Activated naive CD4-positive, alpha-beta T cell treated with Interleukin-2 at 50 U/mL for 16 hours (primary cell): ENCODE results near the gene PTPRN2.
"Not testable (repeated sequence)": the region's sequence is repeated elsewhere in the genome, so short reads cannot be mapped to it uniquely, and the experiment has no call there.

Experiments used
- DNase-seq: peaks from one replicate; pipeline ENCODE4 v3.0.0-alpha.2; 2020

PTPRN2 gene

DNA sequence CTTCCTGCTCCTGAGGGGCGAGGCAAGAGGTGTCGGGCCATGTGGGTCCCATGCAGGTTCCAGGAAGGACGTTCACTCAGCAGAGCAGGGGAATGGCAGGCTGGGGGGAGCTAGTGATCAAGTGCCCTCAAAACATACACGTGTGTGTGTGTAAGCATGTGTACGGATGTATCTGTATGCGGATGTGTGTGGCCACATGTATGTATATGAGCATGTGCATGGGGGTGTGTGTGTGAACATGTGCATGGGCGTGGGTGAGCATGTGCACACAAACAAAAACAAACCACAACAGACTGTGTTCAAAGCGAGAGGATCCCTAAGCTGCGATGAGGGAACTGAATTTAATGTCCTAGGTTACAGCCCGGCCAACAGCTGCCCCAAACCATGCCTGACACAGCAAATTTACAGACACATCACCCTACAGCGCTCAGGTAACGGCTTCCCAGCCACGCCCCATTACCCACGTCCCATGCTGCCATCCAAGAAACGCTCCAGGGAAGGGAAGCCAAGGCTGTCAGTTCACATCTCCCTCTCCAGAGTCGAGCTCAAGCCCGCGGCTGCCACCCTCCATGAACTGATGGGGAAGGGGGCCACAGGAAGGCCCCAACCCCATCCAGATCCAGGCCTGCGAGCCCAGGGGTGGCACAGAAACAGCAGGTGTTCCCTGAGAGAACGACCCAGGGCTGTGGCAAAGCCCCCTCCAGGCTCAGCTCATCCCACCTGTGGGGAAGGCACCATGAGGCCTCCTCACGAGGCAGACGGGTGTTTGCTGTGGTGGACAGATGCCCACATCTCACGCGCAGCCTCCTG, 56.6 kb downstream of the PTPRN2 start:
- DNase-seq = no peak

DNA sequence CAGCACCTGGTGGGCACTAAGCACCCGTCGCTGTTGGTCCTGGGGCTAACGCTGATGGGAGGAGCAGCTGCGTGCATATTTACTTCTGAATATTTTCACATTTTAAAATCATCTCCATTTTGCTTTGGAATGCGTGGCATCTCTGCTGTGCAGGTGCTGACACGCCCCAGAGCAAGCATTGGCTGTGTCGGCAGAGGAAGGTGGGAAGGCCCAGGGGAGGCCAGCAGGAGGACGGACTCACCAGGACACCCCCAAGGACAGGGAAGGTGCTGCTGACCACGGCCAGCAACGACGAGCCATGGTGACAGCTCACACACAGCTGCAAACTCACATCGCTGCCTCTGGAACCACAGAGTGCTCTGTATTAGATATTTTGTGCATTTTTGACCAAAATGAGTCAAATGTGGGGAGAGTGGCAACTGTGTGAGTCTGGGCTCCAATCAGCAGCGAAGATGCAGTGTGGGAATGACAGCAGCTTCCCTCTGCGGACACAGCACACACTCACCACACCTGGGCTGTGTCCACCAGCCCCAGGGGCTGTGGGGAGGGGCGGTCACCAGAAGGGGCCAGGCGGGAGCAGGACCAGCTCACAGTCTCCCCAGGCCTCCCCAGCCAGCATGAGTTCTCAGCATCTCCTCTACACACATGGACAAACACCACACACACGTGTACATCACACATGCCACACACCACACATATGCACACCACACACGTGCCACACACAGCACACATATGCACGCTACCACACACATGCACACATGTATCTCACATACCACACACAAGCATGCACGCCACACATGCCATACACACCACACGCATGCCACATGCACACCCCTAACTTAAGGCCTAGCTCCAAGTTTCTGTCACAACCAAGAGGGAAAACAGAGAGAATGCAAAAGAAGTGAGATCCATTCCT, 58.2 kb downstream of the PTPRN2 start:
- no peak for DNase-seq

DNA sequence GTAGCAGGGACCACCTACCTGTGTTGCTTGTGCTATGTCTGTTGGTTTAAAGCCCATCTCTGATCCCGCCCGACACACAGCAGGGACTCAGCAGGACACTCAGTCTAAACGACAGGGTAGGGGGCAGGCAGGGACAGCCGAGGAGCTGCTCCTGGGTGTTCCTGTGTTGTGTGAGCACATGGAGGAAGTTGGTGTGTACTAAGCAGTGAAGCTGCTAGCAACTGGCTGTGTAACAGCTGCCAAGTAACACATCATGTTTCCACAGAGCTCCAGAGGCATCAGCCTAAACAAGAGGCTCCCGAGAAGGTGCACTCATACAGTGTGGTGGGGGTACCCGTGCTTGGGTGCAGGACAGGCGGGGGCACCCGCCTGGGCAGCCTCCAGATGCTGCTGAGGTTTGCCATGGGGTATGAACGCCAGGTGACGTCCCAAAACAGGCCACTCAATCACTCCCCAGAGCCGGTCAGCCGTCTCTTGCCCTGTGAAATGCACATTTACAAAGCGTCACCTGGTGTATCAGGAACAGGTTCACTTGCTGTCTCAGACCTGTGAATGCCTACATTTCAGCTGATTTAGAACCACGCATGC, 59.6 kb downstream of the PTPRN2 start:
- DNase-seq = no peak

DNA sequence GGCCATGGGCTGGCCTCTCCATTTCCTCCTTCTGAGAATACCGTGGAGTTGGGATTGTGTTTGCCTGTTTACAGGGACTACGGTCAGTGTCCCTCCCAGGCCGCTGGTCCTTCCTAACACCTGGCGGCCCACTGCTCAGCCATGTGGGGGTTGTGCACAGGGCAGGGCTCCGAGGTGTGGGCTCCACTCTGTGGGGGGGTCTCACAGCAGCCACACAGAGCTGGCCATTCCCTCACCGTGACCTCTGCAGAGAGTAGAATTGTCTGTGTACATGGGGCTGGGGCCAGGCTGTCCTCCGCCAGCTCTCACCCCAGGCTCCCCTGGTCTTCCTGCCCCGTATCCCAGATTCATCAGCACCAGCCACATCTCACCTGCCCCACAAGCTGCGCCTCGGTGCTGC, 60.1 kb downstream of the PTPRN2 start:
- DNase-seq = no peak

DNA sequence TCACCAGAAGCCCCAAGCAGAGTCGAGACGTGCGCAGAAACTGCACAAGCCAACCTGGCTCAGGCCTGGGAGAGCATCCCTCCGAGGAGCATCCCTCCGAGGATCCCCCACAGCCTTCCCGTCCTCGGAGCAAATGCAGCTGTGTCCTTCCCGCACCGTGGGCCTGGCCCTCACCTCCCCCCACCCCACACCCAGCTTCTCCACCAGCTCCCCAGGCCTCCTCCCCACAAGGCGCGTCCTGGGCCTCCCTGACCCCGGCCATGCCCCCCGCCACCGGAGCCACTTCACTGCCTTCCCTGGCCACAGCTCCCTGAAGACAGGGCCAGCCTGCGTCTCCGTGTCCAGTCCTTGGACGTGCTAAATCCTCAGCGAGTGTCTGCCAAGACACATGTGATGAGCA, 60.6 kb downstream of the PTPRN2 start:
- no peak for DNase-seq

DNA sequence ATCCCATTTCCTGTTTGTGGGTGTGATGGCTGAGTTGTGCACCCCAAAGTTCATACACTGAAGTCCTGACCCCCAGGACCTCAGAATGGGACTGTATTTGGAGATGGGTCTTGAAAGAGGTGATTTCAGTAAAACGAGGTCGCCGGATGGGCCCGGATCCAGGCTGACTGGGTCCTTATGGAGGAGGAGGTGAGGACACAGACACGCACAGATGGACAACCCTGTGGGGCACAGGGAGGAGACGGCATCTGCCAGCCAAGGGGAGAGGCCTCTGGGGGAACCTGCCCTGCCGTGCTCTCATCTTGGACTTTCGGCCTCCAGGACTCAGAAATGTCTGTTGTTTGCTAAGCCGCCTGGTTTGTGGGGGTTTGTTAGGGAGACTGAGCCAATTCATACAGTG, 61.1 kb downstream of the PTPRN2 start:
- DNase-seq = no peak

DNA sequence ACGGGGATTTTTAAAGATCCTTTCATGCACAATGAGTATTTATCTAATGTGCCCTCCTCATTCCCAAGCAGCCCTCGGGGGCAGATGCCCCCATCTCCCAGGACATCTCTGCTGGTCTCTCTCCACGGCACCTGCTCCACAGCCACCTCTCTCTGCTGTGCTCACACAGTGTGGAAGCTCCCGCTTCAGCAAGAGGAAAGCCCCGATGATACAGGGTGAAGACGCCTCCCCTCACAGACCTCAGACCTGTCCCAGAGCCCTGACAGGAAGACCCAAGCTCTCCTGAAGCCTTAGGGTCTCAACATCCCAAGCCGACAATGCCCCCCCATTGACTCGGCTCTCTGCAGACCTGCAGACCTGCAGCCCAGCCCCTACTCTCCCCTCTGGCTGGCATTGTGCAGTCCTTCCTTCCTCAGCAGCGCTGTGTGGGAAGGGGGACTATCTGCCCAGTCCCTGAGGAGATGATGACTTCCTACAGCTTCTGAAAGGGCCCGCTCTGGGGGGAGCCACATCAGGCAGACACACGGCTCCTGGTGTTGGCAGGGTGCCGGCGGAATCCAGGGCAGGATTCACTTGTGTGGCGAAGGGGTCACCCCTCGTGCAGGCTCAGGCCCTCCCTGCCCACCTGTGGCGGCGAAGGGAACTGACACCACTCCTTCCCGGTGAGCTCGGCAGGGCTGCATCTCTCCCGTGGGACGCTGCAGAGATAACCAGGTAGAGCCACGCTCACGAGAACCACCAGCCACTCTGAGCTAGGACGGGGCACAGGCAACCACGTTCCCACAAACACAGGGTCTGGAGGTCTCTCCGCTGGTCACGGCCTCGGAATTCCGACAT, 61.8 kb downstream of the PTPRN2 start:
- no peak for DNase-seq

DNA sequence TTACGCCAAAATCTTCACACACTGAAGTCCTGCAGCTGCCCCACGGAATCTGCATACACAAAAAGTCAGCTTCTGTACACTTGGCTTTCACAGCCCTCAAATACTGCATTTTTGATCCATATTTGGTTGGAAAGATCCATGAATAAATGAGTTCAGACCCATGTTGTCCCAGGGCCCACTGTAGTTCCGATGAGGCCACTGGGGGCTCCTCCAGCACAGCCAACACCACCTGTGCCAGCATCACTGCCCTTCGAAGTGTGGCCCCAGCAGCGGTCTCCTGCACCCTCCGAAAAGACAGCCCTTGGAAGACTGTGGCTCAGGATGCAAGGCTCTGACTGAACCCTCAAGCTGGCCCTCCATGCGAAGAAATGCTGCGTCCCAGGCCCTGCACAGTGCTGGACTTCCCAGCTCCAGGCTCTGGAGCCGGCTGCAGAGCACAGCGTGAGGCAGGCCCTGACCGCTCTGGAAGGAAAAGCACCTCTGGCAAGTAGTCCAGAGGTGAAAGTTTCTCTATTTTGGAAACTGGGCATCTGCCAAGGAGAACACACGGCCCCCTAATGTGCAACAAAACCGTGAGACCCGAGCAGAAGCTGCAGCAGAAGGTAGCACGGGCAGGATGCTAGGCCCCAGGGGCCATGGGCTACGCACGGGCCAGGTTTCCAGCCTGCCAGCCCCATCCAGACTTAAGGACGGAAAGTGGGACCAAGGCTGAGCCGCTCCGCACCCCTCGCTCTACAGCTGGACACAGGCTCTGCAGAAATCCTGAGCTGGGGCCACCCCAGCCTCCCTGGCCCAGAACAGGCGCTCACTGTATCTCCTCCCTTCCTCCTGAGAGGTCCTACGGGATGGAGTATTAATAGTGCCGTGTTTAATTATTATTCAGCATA, 62.6 kb downstream of the PTPRN2 start:
- DNase-seq = no peak

DNA sequence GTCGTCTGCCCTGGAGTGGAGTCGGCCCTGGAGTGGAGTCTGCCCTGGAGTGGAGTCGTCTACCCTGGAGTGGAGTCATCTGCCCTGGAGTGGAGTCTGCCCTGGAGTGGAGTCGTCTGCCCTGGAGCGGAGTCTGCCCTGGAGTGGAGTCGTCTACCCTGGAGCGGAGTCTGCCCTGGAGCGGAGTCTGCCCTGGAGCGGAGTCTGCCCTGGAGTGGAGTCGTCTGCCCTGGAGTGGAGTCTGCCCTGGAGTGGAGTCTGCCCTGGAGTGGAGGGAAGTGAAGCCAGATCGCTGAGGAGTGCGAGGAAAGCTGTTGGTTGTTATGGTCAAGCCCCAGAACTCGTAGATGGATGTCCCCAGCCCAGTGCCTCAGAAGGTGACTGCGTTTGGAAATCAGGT, 63.3 kb downstream of the PTPRN2 start:
- not testable (repeated sequence) for DNase-seq

DNA sequence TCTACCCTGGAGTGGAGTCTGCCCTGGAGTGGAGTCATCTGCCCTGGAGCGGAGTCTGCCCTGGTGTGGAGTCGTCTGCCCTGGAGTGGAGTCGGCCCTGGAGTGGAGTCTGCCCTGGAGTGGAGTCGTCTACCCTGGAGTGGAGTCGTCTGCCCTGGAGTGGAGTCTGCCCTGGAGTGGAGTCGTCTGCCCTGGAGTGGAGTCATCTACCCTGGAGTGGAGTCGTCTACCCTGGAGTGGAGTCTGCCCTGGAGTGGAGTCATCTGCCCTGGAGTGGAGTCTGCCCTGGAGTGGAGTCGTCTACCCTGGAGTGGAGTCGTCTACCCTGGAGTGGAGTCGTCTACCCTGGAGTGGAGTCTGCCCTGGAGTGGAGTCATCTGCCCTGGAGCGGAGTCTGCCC, 63.7 kb downstream of the PTPRN2 start:
- not testable (repeated sequence) for DNase-seq

DNA sequence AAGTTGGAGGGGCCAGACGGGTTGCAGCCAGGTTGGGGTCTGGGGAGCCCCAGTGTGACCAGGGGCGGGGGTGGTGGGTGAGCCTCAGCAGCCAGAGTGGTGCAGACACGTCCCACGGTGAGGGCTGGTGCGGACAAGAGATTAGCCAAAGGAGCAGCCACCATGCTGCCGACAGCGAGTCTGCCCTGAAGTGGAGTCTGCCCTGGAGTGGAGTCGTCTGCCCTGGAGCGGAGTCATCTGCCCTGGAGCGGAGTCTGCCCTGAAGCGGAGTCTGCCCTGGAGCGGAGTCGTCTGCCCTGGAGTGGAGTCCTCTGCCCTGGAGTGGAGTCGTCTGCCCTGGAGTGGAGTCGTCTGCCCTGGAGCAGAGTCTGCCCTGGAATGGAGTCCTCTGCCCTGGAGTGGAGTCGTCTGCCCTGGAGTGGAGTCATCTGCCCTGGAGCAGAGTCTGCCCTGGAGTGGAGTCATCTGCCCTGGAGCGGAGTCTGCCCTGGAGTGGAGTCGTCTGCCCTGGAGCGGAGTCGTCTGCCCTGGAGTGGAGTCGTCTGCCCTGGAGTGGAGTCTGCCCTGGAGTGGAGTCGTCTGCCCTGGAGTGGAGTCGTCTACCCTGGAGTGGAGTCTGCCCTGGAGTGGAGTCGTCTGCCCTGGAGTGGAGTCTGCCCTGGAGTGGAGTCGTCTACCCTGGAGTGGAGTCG, 64.3 kb downstream of the PTPRN2 start:
- not testable (repeated sequence) for DNase-seq

DNA sequence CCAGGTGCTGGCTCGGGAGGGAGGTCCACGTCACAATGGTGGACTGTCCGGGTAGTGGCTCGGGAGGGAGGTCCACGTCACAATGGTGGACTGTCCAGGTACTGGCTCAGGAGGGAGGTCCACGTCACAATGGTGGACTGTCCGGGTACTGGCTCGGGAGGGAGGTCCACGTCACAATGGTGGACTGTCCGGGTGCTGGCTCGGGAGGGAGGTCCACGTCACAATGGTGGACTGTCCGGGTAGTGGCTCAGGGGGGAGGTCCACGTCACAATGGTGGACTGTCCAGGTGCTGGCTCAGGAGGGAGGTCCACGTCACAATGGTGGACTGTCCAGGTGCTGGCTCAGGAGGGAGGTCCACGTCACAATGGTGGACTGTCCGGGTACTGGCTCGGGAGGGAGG, 65.8 kb downstream of the PTPRN2 start:
- DNase-seq = not testable (repeated sequence)

DNA sequence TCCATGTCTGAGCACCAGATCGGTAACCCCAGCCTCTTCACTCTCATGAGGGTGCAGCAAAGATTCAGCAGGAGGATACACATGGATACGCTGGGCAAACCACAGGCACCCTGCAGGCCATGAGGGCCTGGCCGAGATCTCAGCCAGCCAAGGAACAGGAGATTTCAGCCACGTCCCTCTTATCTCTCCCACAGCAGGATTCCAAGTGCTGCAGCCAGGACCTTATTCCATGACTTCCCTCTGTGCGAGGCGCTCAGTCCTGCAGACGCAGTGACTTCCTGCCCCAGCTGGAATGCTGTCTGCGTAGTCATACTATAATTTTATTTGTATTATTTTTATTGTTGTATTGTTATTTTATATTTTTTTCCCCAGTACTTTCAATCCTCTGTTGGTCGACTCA, 66.8 kb downstream of the PTPRN2 start:
- no peak for DNase-seq

DNA sequence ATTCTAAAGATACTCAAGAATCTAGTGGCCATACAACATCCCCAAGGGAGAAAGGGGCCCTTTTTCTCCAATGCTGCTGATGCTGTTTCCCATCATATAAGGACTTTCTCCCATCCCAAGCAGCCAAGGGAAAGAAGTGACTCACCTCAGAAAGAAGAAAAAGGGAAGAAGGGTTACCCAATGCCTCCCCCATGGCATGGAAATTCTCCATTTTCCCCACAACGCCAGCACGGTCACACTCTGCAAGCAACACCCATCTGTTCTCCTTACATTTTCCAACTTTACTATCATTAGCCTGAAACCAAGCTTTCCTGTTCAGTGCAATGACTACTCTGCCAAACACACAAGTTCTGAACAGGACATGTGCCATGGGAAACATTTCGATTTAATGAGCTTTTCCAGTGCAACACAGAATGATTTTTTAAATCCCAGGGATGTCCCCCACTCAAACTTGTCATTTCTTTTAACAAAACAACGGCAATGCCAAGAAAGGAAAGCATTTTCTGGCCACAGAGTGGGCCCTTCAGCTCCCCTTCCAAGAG, 67.9 kb downstream of the PTPRN2 start:
- DNase-seq = no peak

DNA sequence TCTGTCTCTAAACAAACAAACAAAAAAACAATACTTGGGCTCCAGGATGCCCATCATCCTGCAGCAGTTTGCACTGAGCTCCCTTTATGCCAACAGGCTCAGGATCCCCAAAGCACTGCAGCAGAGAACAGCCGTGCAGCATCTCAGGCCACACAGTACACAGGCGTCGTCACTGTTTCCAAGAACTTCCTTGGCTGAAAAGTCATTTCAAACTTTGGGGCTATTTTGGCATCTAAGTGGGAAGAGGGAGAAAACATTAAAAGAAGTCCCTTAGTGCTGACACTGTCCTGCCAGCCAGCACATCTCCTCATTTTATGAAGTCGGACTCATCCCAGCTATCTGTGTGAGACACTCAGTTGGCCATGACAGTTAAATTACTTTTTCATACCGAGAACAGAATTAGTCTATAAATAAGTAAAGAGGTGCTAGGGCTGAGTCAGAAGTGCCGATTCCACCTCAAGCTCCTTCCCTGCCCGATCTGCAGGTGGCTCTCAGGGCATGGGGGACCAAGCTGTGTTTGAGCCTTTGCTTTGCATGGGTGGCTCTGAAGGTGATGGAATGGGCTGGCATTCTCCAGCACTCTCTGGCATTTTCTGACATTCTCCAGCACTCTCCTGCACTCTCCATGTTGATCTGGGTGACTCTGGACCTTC, 68.5 kb downstream of the PTPRN2 start:
- DNase-seq = no peak

DNA sequence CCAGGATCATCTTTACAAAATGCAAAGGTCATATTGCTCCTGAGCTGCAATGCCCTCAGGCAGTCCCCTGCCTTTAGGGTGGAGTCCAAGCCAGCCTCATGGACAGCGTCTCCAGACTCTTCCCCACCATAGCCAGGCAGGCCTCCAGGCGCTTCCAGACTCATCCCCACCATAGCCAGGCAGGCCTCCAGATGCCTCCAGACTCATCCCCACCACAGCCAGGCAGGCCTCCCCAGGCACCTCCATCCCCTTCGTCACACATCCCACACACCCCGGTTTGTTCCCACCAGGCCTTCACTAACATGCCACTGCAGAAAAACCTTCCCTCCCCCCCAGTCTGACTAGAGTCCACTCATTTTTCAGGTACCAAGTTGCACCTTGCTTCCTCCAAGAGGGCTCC, 70.1 kb downstream of the PTPRN2 start:
- DNase-seq = no peak

DNA sequence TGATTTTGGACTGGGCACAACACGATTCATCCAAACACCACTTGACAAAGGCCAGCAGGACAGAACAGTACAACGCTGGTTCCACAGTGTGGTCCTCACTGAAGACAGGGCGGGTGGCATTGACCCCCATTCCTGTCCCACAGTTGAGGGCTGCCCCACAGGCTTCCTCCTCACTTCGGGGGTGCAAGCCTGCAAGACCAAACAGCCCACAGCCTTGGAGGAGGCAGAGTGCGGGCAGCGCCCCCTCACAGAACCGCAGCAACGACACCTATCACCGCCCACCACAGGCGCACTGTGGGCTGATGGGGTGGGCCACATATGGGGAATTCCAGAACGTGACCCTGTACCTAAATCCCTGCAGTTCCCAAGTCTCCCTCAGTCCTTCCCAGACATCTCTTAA, 70.6 kb downstream of the PTPRN2 start:
- DNase-seq = no peak

DNA sequence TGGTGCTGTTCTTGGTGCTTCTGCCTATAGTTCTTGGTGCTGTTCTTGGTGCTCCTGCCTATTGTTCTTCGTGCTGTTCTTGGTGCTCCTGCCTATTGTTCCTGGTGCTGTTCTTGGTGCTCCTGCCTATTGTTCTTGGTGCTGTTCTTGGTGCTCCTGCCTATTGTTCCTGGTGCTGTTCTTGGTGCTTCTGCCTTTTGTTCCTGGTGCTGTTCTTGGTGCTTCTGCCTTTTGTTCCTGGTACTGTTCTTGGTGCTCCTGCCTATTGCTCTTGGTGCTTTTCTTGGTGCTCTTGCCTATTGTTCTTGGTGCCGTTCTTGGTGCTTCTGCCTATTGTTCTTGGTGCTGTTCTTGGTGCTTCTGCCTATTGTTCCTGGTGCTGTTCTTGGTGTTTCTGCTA, 71.1 kb downstream of the PTPRN2 start:
- DNase-seq = no peak

DNA sequence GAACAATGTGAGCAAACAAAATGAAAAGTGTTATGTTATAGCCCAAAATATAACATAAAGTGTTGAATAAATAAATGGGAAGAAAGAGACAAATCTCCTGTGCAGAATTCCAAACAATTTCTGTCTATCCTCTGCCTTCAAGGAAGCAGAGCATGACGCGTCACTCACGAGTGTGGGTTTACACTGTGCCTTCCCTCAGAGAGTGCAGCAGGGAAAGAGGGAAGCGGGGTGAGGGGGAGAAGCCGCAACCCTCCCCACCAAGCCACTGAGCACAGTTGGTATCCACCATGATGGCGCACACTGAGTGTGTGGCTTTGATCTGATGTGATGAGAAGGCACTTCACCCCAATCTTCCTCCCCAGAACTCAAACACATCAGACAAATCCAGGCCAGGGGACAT, 74.8 kb downstream of the PTPRN2 start:
- DNase-seq = no peak

DNA sequence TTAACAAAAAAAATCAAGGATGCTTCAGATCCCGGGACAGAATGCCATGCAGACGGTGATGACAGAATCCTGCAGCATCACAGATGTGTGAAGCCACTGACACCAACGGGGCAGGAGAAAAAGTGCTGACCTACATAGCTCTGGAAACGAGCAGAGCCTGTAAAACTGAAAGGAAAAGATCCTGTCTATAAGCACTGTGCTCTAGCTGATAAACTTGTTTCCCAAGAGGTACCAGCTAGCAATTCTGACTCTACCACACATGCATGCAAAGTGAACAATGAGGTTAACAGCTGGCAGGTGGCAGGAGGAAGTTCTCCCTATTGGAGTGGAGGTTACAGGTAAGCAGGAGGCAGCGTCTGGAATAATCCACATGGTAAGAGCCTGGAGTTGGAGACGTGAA, 75.6 kb downstream of the PTPRN2 start:
- no peak for DNase-seq
